Kidney epithelial cell (primary cell): ENCODE results near the gene CRTAC1. TPM values are rescaled to one million over a fixed set of nuclear protein-coding genes. Genes with fewer than 3 reads are reported as not detected.
A peak's percentile ranks its signal among the peaks of the same experiment; 100 is the strongest.

Experiments
- DNase-seq: peaks from one replicate; pipeline ENCODE4 v3.0.0-alpha.2; 2010; ENCODE audit warnings: low read depth
- H3K27me3 ChIP-seq: 2 replicates; pipeline ENCODE4 v1.6.0; 2011; ENCODE audit warnings: low read length; ENCODE audit not compliant: control insufficient read depth, insufficient read depth
- H3K36me3 ChIP-seq: 2 replicates; pipeline ENCODE4 v1.5.1; 2011; ENCODE audit warnings: low read length; ENCODE audit not compliant: control insufficient read depth, insufficient read depth
- H3K4me3 ChIP-seq: 2 replicates; pipeline ENCODE4 v1.5.1; 2011; ENCODE audit warnings: low read depth, mild to moderate bottlenecking, control low read depth, low read length
- CTCF ChIP-seq: IDR thresholded peaks from 2 replicates; pipeline ENCODE4 v1.5.1; 2011; ENCODE audit warnings: mild to moderate bottlenecking, moderate library complexity, low read length, control low read depth, inconsistent platforms; ENCODE audit not compliant: insufficient read depth, poor library complexity, severe bottlenecking
- total RNA-seq: library from RNA; depleted of rRNA; stranded (reverse); fragments of >200 nt; gene quantifications from 2 replicates; pipeline ENCODE4 v1.2.3, GENCODE V29; 2015

The CRTAC1 gene
- total RNA-seq, 1 donor from 2014 or later, result 3.2 TPM

GRCh38 chr10:97830064-97830463 is 200.4 kb downstream of the CRTAC1 start:
- no peak for TF ChIP-seq CTCF
- H3K36me3 ChIP-seq, result no peaks in the 10 kb centered on the region
- DNase-seq, result no peak
- peaks cover 3% of the 10 kb centered on the region for H3K27me3 ChIP-seq
- no peak overlapping the region for H3K4me3 ChIP-seq

- DNase-seq, result no peak
- Histone ChIP-seq H3K36me3 (no peaks in the 10 kb centered on the region), H3K4me3 (no peak overlapping the region), H3K27me3 (peaks cover 3% of the 10 kb centered on the region)
- TF ChIP-seq CTCF, result no peak
Measured at GRCh38 chr10:97828721-97829120, 201.7 kb downstream of the CRTAC1 start.

GRCh38 chr10:97827702-97828291 is 202.6 kb downstream of the CRTAC1 start:
- no peak for TF ChIP-seq CTCF
- DNase-seq, result peak; percentile 12

GRCh38 chr10:97826892-97827291 is 203.5 kb downstream of the CRTAC1 start:
- Histone ChIP-seq H3K4me3 (no peak overlapping the region), H3K27me3 (no peaks in the 10 kb centered on the region), H3K36me3 (no peaks in the 10 kb centered on the region)
- no peak for TF ChIP-seq CTCF
- no peak for DNase-seq

More at GRCh38 chr10:97827702-97828291, 202.6 kb downstream of the CRTAC1 start:
- Histone ChIP-seq H3K4me3 (no peak overlapping the region), H3K27me3 (peaks cover 3% of the 10 kb centered on the region), H3K36me3 (no peaks in the 10 kb centered on the region)

- H3K4me3 ChIP-seq, result no peak overlapping the region
- no peak for TF ChIP-seq CTCF
- no peaks in the 10 kb centered on the region for H3K27me3 ChIP-seq
- DNase-seq, result no peak
- H3K36me3 ChIP-seq, result no peaks in the 10 kb centered on the region
Measured at GRCh38 chr10:97825020-97825760, 205.2 kb downstream of the CRTAC1 start.
